Hepatocyte (in vitro differentiated cells): ENCODE data around the gene TWNK. TPM values are rescaled to one million over a fixed set of nuclear protein-coding genes. Genes with fewer than 3 reads are reported as not detected.

ENCODE experiments used
- DNase-seq: peaks from one replicate; pipeline ENCODE4 v3.0.0-alpha.2; 2016; ENCODE audit warnings: low spot score
- H2AFZ ChIP-seq: fragments of 200-600 bp; sonication (generic); 2 replicates; pipeline ENCODE4 v1.6.0; 2016; ENCODE audit warnings: antibody characterized with exemption, mild to moderate bottlenecking
- H3K27ac ChIP-seq: fragments of 200-600 bp; sonication (generic); 2 replicates; pipeline ENCODE4 v1.5.1; 2016; ENCODE audit warnings: mild to moderate bottlenecking
- H3K27me3 ChIP-seq: fragments of 200-600 bp; sonication (generic); 2 replicates; pipeline ENCODE4 v1.6.1; 2016
- H3K36me3 ChIP-seq: fragments of 200-600 bp; sonication (generic); replicated peaks from 2 replicates; pipeline ENCODE4 v1.5.1; 2016; ENCODE audit warnings: low read depth; ENCODE audit not compliant: insufficient read depth
- H3K4me1 ChIP-seq: fragments of 200-600 bp; sonication (generic); 2 replicates; pipeline ENCODE4 v1.5.1; 2016; ENCODE audit warnings: mild to moderate bottlenecking, moderate library complexity; ENCODE audit not compliant: insufficient read depth
- H3K4me2 ChIP-seq: fragments of 200-600 bp; sonication (generic); 2 replicates; pipeline ENCODE4 v1.6.0; 2016
- H3K4me3 ChIP-seq: fragments of 200-600 bp; sonication (generic); 2 replicates; pipeline ENCODE4 v1.5.1; 2016; ENCODE audit warnings: mild to moderate bottlenecking
- H3K79me2 ChIP-seq: fragments of 200-600 bp; sonication (generic); 2 replicates; pipeline ENCODE4 v1.6.0; 2017; ENCODE audit warnings: mild to moderate bottlenecking
- H3K9me2 ChIP-seq: fragments of 200-600 bp; sonication (generic); replicated peaks from 2 replicates; pipeline ENCODE4 v1.6.0; 2017; ENCODE audit warnings: mild to moderate bottlenecking; ENCODE audit not compliant: insufficient read depth
- H3K9me3 ChIP-seq: fragments of 200-600 bp; sonication (generic); 2 replicates; pipeline ENCODE4 v1.5.1; 2016; ENCODE audit warnings: low read depth, mild to moderate bottlenecking
- H4K20me1 ChIP-seq: fragments of 200-600 bp; sonication (generic); 2 replicates; pipeline ENCODE4 v1.6.0; 2016; ENCODE audit warnings: mild to moderate bottlenecking; ENCODE audit not compliant: insufficient read depth, poor library complexity, severe bottlenecking
- EZH2 ChIP-seq: fragments of 200-600 bp; sonication (generic); IDR thresholded peaks from 2 replicates; pipeline ENCODE4 v1.6.1; 2016; ENCODE audit warnings: antibody characterized with exemption, mild to moderate bottlenecking, borderline replicate concordance
- EZH2phosphoT487 ChIP-seq: fragments of 200-600 bp; sonication (generic); IDR thresholded peaks from one replicate; pipeline ENCODE4 v1.6.1; 2018; ENCODE audit warnings: antibody characterized with exemption, mild to moderate bottlenecking, low read depth, moderate library complexity; ENCODE audit not compliant: unreplicated experiment, severe bottlenecking
- WGBS: methylation state at CpG from one replicate; pipeline ENCODE4 v1.1.6; 2016; ENCODE audit warnings: low lambda C conversion rate; ENCODE audit errors: missing lambda C conversion rate; 5-methylcytosine and 5-hydroxymethylcytosine counted together
- polyA plus RNA-seq: library from polyadenylated mRNA; unstranded; fragments of >200 nt; fragmentation: Nextera tagmentation; extraction: Ambion mirVana; gene quantifications from 2 replicates; pipeline ENCODE4 v1.2.1, GENCODE V29; 2016
- total RNA-seq: library from RNA; depleted of rRNA; stranded (reverse); fragments of >200 nt; gene quantifications from 2 replicates; pipeline ENCODE4 v1.2.3, GENCODE V29; 2014
- TF ChIP-seq, protein P1 (sequence below): fragments of 200-600 bp; sonication (generic); IDR thresholded peaks from 2 replicates; pipeline ENCODE4 v1.5.1; 2016; ENCODE audit warnings: antibody characterized with exemption, mild to moderate bottlenecking; ENCODE audit not compliant: poor library complexity

The TWNK gene
- total and polyA plus RNA-seq, 2 experiments from 2014 or later, result 4.0 to 5.0 TPM

DNA sequence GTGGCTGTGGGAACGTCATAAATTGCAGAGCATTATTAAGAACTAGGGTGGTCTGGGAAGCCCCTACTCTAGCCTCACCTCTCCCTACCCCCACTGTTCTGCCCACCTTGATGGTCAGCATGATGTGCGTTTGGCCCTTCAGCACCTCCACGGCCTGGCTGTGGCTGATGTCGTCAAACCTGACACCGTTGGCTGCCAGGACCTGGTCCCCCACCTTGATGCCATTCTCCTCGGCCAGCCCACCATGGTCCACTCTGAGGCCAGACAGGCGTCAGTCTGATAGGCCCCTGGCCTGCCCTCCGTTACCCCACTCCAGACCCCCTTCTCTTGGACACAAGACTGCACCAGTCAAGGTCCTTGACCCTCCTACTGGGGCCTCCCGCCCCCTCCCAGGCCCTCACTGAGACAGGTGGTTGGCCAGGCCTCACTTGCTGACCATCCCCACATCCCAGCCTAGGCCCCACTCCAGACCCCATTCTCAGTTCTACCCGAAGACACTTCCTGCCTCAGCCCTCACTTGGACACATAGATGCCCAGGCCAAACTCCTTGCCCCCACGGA, 34.4 kb downstream of the TWNK start:
- H3K27me3 ChIP-seq, result peaks cover 4% of the 10 kb centered on the region
- no peak overlapping the region for H3K27ac ChIP-seq
- DNase-seq, result no peak
- H3K4me3 ChIP-seq, result no peak overlapping the region
- no peaks in the 10 kb centered on the region for H3K79me2 ChIP-seq
- TF ChIP-seq, protein P1, sequence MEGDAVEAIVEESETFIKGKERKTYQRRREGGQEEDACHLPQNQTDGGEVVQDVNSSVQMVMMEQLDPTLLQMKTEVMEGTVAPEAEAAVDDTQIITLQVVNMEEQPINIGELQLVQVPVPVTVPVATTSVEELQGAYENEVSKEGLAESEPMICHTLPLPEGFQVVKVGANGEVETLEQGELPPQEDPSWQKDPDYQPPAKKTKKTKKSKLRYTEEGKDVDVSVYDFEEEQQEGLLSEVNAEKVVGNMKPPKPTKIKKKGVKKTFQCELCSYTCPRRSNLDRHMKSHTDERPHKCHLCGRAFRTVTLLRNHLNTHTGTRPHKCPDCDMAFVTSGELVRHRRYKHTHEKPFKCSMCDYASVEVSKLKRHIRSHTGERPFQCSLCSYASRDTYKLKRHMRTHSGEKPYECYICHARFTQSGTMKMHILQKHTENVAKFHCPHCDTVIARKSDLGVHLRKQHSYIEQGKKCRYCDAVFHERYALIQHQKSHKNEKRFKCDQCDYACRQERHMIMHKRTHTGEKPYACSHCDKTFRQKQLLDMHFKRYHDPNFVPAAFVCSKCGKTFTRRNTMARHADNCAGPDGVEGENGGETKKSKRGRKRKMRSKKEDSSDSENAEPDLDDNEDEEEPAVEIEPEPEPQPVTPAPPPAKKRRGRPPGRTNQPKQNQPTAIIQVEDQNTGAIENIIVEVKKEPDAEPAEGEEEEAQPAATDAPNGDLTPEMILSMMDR, result no peak
- TF ChIP-seq EZH2phosphoT487 (no peak), EZH2 (no peak)
- no peak overlapping the region for H3K4me2 ChIP-seq
- 93% methylated on average over 10 of the region's 11 CpGs for WGBS
- no peaks in the 10 kb centered on the region for H4K20me1 ChIP-seq
- peaks cover 14% of the 10 kb centered on the region for H3K4me1 ChIP-seq
- H3K9me3 ChIP-seq, result no peaks in the 10 kb centered on the region
- H3K9me2 ChIP-seq, result no peaks in the 10 kb centered on the region
- H3K36me3 ChIP-seq, result no peaks in the 10 kb centered on the region
- H2AFZ ChIP-seq, result no peak overlapping the region

DNA sequence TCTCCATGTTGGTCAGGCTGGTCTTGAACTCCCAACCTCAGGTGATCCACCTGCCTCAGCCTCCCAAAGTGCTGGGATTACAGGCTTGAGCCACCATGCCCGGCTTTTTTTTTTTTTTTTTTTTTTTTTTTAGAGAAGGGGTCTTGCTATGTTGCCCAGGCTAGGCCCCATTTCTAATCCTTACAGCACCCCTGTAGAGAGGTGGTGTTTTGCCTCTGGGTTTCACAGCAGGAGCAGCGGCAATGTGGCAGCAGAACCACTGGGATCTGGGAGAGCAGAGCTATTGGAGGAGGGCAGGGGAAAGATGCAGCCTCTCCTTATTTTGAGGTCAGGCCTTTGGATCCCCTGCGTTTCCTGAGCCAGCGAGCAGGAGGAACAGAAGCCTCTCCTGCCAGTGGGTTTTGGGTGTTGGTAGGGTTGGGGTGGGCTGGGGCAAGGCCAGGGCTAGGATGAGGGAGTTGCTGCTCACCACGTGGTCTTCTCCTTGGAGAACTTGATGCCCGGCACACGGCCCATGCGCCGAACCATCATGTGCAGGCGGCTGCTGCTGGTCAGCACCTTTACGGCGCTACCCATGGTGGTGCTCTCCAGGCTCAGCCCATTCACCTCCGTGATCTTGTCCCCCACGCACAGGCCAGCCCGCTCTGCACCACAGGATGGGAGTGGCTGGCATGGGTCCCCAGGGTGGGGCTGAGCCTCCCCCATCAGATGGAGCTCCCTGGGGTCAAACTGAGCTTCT, 35.8 kb downstream of the TWNK start:
- no peak overlapping the region for H2AFZ ChIP-seq
- no peaks in the 10 kb centered on the region for H3K79me2 ChIP-seq
- no peaks in the 10 kb centered on the region for H4K20me1 ChIP-seq
- peaks cover 20% of the 10 kb centered on the region for H3K4me1 ChIP-seq
- no peak overlapping the region for H3K27ac ChIP-seq
- no peaks in the 10 kb centered on the region for H3K36me3 ChIP-seq
- 88% methylated on average over 11 of the region's 15 CpGs for WGBS
- no peak overlapping the region for H3K4me3 ChIP-seq
- no peaks in the 10 kb centered on the region for H3K27me3 ChIP-seq
- H3K9me2 ChIP-seq, result no peaks in the 10 kb centered on the region
- TF ChIP-seq EZH2phosphoT487 (no peak), EZH2 (no peak)
- TF ChIP-seq, protein P1, result no peak
- DNase-seq, result no peak
- H3K4me2 ChIP-seq, result no peak overlapping the region
- H3K9me3 ChIP-seq, result no peaks in the 10 kb centered on the region

DNA sequence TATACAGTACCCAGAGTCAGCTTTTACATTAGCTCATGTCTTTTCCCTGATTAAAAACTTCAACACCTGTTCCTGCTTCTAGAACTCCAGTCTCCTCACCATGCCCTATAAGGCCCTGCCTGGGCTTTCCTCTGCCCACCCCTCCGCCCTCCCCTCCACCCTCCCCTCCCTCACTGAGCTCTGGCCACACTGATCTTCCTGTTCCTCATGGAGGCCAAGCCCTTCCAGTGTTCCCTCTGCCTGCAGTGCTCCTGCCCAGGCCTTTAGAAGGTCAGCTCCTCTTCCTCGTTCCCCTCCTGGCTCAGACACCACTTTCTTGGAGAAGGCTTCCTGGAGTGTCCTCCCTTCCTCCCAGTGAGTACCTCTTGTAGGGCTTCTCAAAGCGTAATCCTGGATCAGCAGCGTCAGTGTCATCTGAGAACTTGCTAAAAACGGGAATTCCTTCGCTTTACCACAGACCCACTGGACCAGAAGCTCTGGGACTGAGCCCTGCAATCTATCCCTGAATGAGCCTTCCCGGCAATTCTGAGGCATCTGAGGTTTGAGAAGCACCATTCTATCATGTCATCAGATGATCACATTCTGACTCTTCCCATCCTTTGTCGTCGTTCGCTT, 39.9 kb downstream of the TWNK start:
- no peak overlapping the region for H2AFZ ChIP-seq
- H3K9me3 ChIP-seq, result no peaks in the 10 kb centered on the region
- H3K36me3 ChIP-seq, result no peaks in the 10 kb centered on the region
- DNase-seq, result no peak
- H3K27me3 ChIP-seq, result no peaks in the 10 kb centered on the region
- H3K4me1 ChIP-seq, result peaks cover 22% of the 10 kb centered on the region
- H3K27ac ChIP-seq, result peak overlapping the region; percentile 21
- 54% methylated on average over 10 of the region's 10 CpGs for WGBS
- TF ChIP-seq EZH2 (no peak), EZH2phosphoT487 (no peak)
- TF ChIP-seq, protein P1, result no peak
- H4K20me1 ChIP-seq, result no peaks in the 10 kb centered on the region
- H3K4me3 ChIP-seq, result no peak overlapping the region
- peak overlapping the region; percentile 58 for H3K4me2 ChIP-seq
- H3K9me2 ChIP-seq, result no peaks in the 10 kb centered on the region
- no peaks in the 10 kb centered on the region for H3K79me2 ChIP-seq
